K562 (cell line): ENCODE results near the gene BAMBI. TPM values are rescaled to one million over a fixed set of nuclear protein-coding genes. Genes with fewer than 3 reads are reported as not detected.

Source experiments
- ELF1 ChIP-seq: fragments of 200-800 bp; sonication (Bioruptor generic); IDR thresholded peaks from 2 replicates; pipeline ENCODE4 v1.6.1; 2016; ENCODE audit warnings: missing genetic modification characterization, missing compliant biosample characterization
- HNRNPL ChIP-seq: fragments of 200-400 bp; formaldehyde crosslinking; IDR thresholded peaks from 2 replicates; pipeline ENCODE4 v1.6.1; 2017; ENCODE audit warnings: low read depth, mild to moderate bottlenecking, low read length
- NCOR1 ChIP-seq: fragments of 450-650 bp; IDR thresholded peaks from 2 replicates; pipeline ENCODE4 v1.6.1; 2016; ENCODE audit warnings: mild to moderate bottlenecking, moderate library complexity
- NELFE ChIP-seq: IDR thresholded peaks from 2 replicates; pipeline ENCODE4 v1.6.1; 2011; ENCODE audit warnings: mild to moderate bottlenecking; ENCODE audit not compliant: insufficient read depth, insufficient read length
- POLR2H ChIP-seq: IDR thresholded peaks from 2 replicates; pipeline ENCODE4 v1.6.1; 2016; ENCODE audit warnings: missing genetic modification characterization, low read depth, mild to moderate bottlenecking, control low read depth, missing compliant biosample characterization, moderate library complexity
- XRCC4 ChIP-seq: IDR thresholded peaks from one replicate; pipeline ENCODE4 v1.6.1; 2011; ENCODE audit not compliant: insufficient read depth, insufficient read length; ENCODE audit errors: extremely low read depth
- ZNF165 ChIP-seq: fragments of 250-450 bp; sonication (Bioruptor Pico); IDR thresholded peaks from 2 replicates; pipeline ENCODE4 v1.4.0; 2020; ENCODE audit warnings: borderline replicate concordance
- ZNF232 ChIP-seq: sonication (generic); formaldehyde crosslinking; IDR thresholded peaks from 2 replicates; pipeline ENCODE4 v1.8.0; 2022; ENCODE audit warnings: mild to moderate bottlenecking, missing genetic modification reagents
- ZNF586 ChIP-seq: fragments of 450-650 bp; formaldehyde crosslinking; conservative IDR thresholded peaks from 2 replicates; pipeline ENCODE4 v1.4.0; 2020; ENCODE audit warnings: mild to moderate bottlenecking, moderate library complexity
- ZNF695 ChIP-seq: fragments of 450-650 bp; formaldehyde crosslinking; IDR thresholded peaks from 2 replicates; pipeline ENCODE4 v1.4.0; 2020; ENCODE audit warnings: mild to moderate bottlenecking, moderate library complexity
- polyA plus RNA-seq, 8 experiments: library from polyadenylated mRNA; depleted of rRNA in 4 of 8; stranded (reverse) in 5 of 8; unstranded in 3 of 8; fragments of >200 nt; fragmentation: Nextera tagmentation in 2 of 8; fragmentation: Illumina TruSeq in 1 of 8; extraction: Ambion mirVana in 2 of 8; extraction: Trizol in 1 of 8; gene quantifications; 2 replicates each; pipeline versions ENCODE4 v1.2.1 to v1.2.3, GENCODE V29; 2011 to 2014; ENCODE audit warnings: inconsistent platforms in 1 of 8, missing spikeins in 1 of 8
- total RNA-seq, 7 experiments: library from RNA; depleted of rRNA in 6 of 7; stranded (reverse); fragments of >200 nt in 6 of 7; fragmentation: Illumina TruSeq in 2 of 7; extraction: Trizol in 2 of 7; gene quantifications; 2 replicates each; pipeline versions ENCODE4 v1.2.1 to v1.2.3, GENCODE V29; 2011 to 2021; ENCODE audit warnings: low replicate concordance in 1 of 7
- TF ChIP-seq, protein P1 (sequence below): fragments of 450-650 bp; IDR thresholded peaks from 2 replicates; pipeline ENCODE4 v1.6.1; 2018; ENCODE audit warnings: mild to moderate bottlenecking, low read depth; ENCODE audit not compliant: partially characterized antibody
- TF ChIP-seq, protein P2 (sequence below): fragments of 250-450 bp; sonication (Bioruptor Pico); IDR thresholded peaks from 2 replicates; pipeline ENCODE4 v1.5.0; 2021; ENCODE audit warnings: mild to moderate bottlenecking, moderate library complexity
- TF ChIP-seq, protein P3 (sequence below): fragments of 250-450 bp; sonication (Bioruptor Pico); IDR thresholded peaks from 2 replicates; pipeline ENCODE4 v1.8.0; 2021; ENCODE audit warnings: borderline replicate concordance, mild to moderate bottlenecking, moderate library complexity; ENCODE audit not compliant: poor library complexity, severe bottlenecking
- TF ChIP-seq, protein P4 (sequence below), 2 experiments: fragments of 450-650 bp; IDR thresholded peaks; 2 replicates each; pipeline ENCODE4 v1.6.1; 2016
- TF ChIP-seq, protein P5 (sequence below): sonication (generic); formaldehyde crosslinking; IDR thresholded peaks from 2 replicates; pipeline ENCODE4 v1.8.0; 2022; ENCODE audit warnings: mild to moderate bottlenecking, missing genetic modification reagents

The BAMBI gene
- total and polyA plus RNA-seq, 9 of the 15 experiments (the other 6 are each of a cell fraction or from before 2014, with no cell fraction given), result 2.0 to 21.8 (median 13.5) TPM

DNA sequence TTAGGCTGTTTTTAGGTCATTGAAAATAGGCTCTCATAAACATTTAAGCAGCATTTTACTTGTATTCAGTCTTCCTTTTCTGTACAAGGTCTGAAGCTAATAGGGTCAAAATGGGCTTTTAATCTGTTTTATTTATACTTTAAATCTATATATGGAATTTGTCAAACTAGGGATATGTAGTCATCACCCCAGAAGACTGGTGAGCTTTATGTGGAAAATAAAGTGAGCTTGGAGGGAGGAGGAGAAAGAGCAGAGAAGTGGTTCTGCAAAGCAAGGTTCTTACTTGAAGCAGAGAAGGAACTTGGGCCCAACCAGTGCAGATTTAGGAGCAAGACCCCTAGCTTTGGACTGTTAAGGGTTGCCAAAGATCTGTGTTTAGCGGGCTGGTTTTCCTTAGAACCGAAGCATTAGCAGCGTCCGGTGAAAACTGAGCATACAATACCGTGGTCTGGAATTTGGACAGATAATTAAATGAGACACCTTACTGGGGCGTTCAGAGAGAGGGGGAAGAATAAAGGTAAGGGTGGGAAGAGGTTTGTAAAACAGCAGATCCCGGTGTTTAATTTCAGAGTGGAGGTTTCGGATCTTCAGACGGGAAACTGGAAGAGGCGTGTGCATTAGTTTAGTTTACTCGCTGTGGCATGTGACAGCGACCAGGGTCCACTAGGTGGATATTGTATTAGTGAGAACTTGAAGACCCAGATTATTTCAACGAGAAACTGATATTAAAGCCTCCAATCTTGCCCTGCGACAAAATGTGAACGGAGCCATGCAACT is 2.4 kb downstream of the BAMBI start (continued):
- TF ChIP-seq, protein P1, sequence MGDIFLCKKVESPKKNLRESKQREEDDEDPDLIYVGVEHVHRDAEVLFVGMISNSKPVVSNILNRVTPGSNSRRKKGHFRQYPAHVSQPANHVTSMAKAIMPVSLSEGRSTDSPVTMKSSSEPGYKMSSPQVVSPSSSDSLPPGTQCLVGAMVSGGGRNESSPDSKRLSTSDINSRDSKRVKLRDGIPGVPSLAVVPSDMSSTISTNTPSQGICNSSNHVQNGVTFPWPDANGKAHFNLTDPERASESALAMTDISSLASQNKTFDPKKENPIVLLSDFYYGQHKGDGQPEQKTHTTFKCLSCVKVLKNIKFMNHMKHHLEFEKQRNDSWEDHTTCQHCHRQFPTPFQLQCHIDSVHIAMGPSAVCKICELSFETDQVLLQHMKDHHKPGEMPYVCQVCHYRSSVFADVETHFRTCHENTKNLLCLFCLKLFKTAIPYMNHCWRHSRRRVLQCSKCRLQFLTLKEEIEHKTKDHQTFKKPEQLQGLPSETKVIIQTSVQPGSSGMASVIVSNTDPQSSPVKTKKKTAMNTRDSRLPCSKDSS, result no peak
- TF ChIP-seq NCOR1, result no peak
- TF ChIP-seq NELFE, result no peak
- TF ChIP-seq ZNF232 (CRISPR knock-in tag), result no peak
- TF ChIP-seq XRCC4, result no peak
- TF ChIP-seq, protein P2, sequence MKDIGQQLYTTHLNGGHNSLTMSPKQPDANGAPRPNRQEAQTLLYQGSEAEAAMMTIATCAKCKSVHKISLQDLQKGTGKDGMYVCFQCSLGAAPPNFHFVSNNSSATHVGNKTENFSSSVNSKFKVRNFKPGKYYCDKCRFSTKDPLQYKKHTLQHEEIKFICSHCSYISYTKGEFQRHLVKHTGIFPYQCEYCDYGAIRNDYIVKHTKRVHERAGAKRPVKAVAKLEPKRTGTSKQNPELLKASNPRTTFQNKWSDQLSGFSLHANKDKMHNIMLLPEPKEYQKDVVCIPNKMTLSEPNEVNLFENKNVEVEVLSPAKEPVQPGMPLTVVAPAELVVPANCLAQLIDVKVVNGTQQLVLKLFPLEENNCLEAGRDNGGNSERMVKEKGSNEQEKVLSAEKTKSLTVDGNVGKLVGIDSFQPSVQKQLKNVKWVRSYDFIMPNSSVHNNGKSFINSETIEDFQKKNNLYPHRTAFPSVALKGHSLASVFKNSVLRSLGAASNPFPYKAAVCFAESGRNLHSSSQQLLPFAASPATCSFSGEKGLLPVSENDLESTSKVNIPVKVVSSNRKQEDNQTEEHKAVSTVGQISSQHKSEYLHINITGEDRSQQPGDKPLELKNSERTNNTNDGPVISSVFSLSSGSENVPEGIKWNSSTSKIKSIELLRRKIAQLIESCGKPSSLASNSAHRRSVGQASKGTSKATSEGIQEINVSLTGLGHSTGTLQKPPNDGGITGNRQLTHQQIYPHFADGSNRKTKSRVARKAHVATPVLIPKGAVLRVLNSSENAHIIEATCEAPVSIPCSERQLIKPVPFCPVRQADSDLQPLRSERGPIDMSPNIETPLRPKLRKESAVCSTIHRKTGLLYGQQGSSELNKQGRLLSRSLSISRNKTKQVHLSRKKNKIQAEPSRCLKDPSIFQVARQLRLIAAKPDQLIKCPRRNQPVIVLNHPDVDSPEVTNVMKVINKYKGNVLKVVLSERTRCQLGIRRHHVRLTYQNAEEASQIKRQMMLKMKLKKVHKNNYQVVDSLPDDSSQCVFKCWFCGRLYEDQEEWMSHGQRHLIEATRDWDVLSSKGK (CRISPR knock-in tag), result no peak
- no peak for TF ChIP-seq ZNF695
- TF ChIP-seq, protein P3, sequence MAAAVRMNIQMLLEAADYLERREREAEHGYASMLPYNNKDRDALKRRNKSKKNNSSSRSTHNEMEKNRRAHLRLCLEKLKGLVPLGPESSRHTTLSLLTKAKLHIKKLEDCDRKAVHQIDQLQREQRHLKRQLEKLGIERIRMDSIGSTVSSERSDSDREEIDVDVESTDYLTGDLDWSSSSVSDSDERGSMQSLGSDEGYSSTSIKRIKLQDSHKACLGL, result no peak
- TF ChIP-seq POLR2H, result no peak
- TF ChIP-seq ELF1, result no peak
- TF ChIP-seq, protein P4, sequence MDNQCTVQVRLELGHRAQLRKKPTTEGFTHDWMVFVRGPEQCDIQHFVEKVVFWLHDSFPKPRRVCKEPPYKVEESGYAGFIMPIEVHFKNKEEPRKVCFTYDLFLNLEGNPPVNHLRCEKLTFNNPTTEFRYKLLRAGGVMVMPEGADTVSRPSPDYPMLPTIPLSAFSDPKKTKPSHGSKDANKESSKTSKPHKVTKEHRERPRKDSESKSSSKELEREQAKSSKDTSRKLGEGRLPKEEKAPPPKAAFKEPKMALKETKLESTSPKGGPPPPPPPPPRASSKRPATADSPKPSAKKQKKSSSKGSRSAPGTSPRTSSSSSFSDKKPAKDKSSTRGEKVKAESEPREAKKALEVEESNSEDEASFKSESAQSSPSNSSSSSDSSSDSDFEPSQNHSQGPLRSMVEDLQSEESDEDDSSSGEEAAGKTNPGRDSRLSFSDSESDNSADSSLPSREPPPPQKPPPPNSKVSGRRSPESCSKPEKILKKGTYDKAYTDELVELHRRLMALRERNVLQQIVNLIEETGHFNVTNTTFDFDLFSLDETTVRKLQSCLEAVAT (IDR thresholded peaks at IDR 0.05), result no peak; a peak in 1 of 4 replicates
- no peak for TF ChIP-seq HNRNPL
- TF ChIP-seq ZNF165, result no peak
- TF ChIP-seq ZNF586, result no peak
- TF ChIP-seq, protein P5, sequence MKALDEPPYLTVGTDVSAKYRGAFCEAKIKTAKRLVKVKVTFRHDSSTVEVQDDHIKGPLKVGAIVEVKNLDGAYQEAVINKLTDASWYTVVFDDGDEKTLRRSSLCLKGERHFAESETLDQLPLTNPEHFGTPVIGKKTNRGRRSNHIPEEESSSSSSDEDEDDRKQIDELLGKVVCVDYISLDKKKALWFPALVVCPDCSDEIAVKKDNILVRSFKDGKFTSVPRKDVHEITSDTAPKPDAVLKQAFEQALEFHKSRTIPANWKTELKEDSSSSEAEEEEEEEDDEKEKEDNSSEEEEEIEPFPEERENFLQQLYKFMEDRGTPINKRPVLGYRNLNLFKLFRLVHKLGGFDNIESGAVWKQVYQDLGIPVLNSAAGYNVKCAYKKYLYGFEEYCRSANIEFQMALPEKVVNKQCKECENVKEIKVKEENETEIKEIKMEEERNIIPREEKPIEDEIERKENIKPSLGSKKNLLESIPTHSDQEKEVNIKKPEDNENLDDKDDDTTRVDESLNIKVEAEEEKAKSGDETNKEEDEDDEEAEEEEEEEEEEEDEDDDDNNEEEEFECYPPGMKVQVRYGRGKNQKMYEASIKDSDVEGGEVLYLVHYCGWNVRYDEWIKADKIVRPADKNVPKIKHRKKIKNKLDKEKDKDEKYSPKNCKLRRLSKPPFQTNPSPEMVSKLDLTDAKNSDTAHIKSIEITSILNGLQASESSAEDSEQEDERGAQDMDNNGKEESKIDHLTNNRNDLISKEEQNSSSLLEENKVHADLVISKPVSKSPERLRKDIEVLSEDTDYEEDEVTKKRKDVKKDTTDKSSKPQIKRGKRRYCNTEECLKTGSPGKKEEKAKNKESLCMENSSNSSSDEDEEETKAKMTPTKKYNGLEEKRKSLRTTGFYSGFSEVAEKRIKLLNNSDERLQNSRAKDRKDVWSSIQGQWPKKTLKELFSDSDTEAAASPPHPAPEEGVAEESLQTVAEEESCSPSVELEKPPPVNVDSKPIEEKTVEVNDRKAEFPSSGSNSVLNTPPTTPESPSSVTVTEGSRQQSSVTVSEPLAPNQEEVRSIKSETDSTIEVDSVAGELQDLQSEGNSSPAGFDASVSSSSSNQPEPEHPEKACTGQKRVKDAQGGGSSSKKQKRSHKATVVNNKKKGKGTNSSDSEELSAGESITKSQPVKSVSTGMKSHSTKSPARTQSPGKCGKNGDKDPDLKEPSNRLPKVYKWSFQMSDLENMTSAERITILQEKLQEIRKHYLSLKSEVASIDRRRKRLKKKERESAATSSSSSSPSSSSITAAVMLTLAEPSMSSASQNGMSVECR (CRISPR knock-in tag), result no peak
